ENCODE results near the gene SYCE3.

DNA sequence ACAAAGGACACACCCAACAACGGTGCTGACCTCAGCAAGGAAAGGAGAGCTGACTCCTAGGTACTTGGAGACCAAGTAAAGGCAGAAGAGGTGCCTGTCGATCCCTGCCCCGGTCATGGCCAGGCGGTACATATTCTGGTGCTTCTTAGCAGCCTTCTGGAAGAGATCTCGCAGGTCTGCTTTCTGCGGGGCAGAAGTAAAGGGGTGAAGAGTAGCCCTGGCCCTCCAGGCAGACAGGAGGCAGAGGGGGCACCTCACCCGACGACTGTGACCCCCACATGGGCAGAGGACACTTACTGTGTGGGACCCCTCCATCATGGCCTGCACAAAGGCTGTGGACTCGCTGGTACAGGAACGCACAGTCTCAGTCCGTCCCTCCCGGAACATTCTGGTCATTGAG lies 8.1 kb upstream of the SYCE3 start:
- no peak for TF ChIP-seq ZNF121 (tag by site-specific recombination; IDR thresholded peaks at IDR 0.05)
- TF ChIP-seq, protein P1, sequence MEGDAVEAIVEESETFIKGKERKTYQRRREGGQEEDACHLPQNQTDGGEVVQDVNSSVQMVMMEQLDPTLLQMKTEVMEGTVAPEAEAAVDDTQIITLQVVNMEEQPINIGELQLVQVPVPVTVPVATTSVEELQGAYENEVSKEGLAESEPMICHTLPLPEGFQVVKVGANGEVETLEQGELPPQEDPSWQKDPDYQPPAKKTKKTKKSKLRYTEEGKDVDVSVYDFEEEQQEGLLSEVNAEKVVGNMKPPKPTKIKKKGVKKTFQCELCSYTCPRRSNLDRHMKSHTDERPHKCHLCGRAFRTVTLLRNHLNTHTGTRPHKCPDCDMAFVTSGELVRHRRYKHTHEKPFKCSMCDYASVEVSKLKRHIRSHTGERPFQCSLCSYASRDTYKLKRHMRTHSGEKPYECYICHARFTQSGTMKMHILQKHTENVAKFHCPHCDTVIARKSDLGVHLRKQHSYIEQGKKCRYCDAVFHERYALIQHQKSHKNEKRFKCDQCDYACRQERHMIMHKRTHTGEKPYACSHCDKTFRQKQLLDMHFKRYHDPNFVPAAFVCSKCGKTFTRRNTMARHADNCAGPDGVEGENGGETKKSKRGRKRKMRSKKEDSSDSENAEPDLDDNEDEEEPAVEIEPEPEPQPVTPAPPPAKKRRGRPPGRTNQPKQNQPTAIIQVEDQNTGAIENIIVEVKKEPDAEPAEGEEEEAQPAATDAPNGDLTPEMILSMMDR (tag by site-specific recombination; IDR thresholded peaks at IDR 0.05) = no peak
- no peak for TF ChIP-seq FEZF1 (tag by site-specific recombination; IDR thresholded peaks at IDR 0.05)
- TF ChIP-seq, protein P2, sequence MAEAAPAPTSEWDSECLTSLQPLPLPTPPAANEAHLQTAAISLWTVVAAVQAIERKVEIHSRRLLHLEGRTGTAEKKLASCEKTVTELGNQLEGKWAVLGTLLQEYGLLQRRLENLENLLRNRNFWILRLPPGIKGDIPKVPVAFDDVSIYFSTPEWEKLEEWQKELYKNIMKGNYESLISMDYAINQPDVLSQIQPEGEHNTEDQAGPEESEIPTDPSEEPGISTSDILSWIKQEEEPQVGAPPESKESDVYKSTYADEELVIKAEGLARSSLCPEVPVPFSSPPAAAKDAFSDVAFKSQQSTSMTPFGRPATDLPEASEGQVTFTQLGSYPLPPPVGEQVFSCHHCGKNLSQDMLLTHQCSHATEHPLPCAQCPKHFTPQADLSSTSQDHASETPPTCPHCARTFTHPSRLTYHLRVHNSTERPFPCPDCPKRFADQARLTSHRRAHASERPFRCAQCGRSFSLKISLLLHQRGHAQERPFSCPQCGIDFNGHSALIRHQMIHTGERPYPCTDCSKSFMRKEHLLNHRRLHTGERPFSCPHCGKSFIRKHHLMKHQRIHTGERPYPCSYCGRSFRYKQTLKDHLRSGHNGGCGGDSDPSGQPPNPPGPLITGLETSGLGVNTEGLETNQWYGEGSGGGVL (tag by site-specific recombination; IDR thresholded peaks at IDR 0.05) = no peak
- TF ChIP-seq, protein P3, sequence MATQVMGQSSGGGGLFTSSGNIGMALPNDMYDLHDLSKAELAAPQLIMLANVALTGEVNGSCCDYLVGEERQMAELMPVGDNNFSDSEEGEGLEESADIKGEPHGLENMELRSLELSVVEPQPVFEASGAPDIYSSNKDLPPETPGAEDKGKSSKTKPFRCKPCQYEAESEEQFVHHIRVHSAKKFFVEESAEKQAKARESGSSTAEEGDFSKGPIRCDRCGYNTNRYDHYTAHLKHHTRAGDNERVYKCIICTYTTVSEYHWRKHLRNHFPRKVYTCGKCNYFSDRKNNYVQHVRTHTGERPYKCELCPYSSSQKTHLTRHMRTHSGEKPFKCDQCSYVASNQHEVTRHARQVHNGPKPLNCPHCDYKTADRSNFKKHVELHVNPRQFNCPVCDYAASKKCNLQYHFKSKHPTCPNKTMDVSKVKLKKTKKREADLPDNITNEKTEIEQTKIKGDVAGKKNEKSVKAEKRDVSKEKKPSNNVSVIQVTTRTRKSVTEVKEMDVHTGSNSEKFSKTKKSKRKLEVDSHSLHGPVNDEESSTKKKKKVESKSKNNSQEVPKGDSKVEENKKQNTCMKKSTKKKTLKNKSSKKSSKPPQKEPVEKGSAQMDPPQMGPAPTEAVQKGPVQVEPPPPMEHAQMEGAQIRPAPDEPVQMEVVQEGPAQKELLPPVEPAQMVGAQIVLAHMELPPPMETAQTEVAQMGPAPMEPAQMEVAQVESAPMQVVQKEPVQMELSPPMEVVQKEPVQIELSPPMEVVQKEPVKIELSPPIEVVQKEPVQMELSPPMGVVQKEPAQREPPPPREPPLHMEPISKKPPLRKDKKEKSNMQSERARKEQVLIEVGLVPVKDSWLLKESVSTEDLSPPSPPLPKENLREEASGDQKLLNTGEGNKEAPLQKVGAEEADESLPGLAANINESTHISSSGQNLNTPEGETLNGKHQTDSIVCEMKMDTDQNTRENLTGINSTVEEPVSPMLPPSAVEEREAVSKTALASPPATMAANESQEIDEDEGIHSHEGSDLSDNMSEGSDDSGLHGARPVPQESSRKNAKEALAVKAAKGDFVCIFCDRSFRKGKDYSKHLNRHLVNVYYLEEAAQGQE (tag by site-specific recombination; IDR thresholded peaks at IDR 0.05) = no peak
- no peak for TF ChIP-seq ZFP3 (tag by site-specific recombination; IDR thresholded peaks at IDR 0.05; ENCODE audit: low read depth)
- TF ChIP-seq ZNF114 (tag by site-specific recombination; IDR thresholded peaks at IDR 0.05) = no peak
- no peak for TF ChIP-seq ZNF768 (tag by site-specific recombination; IDR thresholded peaks at IDR 0.05)
- TF ChIP-seq ZNF416 (tag by site-specific recombination; IDR thresholded peaks at IDR 0.05) = no peak
- no peak for TF ChIP-seq ZBTB7A (tag by site-specific recombination; IDR thresholded peaks at IDR 0.05; ENCODE audit: low read depth)
- TF ChIP-seq, protein P4, sequence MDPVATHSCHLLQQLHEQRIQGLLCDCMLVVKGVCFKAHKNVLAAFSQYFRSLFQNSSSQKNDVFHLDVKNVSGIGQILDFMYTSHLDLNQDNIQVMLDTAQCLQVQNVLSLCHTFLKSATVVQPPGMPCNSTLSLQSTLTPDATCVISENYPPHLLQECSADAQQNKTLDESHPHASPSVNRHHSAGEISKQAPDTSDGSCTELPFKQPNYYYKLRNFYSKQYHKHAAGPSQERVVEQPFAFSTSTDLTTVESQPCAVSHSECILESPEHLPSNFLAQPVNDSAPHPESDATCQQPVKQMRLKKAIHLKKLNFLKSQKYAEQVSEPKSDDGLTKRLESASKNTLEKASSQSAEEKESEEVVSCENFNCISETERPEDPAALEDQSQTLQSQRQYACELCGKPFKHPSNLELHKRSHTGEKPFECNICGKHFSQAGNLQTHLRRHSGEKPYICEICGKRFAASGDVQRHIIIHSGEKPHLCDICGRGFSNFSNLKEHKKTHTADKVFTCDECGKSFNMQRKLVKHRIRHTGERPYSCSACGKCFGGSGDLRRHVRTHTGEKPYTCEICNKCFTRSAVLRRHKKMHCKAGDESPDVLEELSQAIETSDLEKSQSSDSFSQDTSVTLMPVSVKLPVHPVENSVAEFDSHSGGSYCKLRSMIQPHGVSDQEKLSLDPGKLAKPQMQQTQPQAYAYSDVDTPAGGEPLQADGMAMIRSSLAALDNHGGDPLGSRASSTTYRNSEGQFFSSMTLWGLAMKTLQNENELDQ (tag by site-specific recombination; IDR thresholded peaks at IDR 0.05; ENCODE audit: low read depth) = no peak
- no peak for TF ChIP-seq ZNF174 (tag by site-specific recombination; IDR thresholded peaks at IDR 0.05)
